ENCODE measurements around the gene USP20.
"Not testable (repeated sequence)": the region's sequence is repeated elsewhere in the genome, so short reads cannot be mapped to it uniquely, and the experiment has no call there.

The USP20 gene

DNA sequence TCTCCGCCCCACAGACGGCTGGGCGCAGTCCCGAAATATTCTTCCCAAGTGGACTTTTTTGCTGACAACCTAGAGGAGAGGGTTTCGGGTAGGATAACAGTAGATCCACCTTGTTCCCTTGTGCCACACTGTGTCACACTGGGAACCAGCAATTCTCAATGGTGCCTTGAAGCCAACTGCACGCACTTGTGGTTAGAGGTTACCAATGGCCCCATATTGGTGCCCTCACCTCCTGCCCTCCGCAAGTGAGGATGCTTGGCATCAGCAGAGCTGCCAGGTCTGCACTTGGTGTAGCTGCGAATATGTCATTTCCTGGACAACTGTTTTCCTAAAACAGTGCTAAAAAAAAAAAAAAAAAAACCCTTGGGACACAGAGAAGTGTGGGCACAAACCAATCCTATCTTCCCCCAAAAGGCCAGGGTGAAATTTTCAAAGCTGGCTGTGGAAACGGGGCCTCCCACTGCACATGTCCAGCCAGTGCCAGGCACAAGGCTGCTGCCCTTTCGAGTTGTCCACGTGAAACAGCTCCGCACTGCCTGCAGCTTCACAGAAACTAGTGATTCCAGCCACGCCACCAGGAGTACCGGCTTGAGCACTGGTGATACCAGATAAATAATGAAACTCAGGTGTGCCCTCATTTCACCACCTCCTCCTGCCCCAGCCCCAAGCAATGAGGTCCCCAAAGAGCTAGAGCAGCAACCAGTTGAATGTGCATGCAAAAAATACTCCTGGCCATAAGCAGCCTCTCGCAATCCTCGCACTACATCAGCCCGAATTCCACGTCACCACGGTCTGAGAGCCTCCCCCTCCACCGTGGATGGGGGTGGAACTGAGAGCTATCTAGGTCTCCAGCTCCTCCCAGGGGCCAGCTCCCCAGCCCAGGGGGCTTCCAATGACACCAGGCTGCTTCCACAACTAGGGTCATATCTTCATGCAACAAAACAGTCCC is 51.2 kb downstream of the USP20 start:
- peak in 4 of 10 donors; percentile 52 to 92 (median 70) for DNase-seq

GRCh38 chr9:129887334-129888292 is 52.4 kb downstream of the USP20 start:
- peak in 2 of 10 donors; percentile 79 to 84 for DNase-seq
- intact Hi-C loops (cut with DNase I): loop anchor here (5.0 to 10.0 kb wide), 3 partner anchors 50 to 350 kb away; partner anchors contain the start of genes C9orf78 and USP20

More for the DNA sequence above, 51.2 kb downstream of the USP20 start:
- intact Hi-C loops (cut with DNase I): loop anchor here (5.0 to 10.0 kb wide), 3 partner anchors 49 to 351 kb away; partner anchors contain the start of genes C9orf78 and USP20

- intact Hi-C loops (cut with DNase I): loop anchor here (5.0 to 10.0 kb wide), 3 partner anchors 51 to 349 kb away; partner anchors contain the start of genes C9orf78 and USP20
These were observed 53.2 kb downstream of the USP20 start for GRCh38 chr9:129888293-129889121.

DNA sequence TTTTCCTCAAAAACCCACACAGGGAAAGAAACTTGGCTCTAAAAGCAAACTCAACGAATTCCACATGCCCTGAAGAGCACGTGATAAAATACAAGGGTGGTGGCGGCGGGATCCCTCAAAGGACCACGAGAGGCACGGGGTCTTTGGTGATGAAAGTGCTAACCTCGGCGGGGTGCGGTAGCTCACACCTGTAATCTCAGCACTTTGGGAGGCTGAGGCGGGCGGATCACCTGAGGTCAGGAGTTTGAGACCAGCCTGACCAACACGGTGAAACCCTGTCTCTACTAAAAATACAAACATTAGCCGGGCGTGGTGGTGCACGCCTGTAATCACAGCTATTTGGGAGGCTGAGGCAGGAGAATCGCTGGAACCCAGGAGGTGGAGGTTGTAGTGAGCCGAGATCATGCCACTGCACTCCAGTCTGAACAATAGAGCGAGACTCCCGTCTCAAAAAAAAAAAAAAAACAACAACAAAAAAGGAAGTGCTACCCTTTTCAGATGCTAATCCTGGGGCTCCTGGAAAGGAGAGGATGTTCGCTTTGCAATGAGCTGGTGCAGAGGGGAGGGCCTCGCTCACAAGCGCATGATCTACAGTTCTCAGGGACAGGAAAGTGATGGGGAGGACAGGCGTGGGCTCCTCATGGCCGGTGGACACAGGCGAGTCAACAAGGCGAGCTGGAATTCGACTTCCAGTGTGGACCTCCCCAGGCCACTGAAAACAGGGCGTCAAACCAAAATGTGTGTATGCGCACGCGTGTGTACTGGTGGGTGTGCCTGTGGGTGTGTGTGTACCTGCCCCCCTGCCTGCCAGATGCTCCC is 54.1 kb downstream of the USP20 start:
- peak in 1 of 10 donors; percentile 61 for DNase-seq
- intact Hi-C loops (cut with DNase I): loop anchor here (5.0 to 10.0 kb wide), 3 partner anchors 52 to 348 kb away; partner anchors contain the start of genes C9orf78 and USP20

More at GRCh38 chr9:129888293-129889121, 53.2 kb downstream of the USP20 start:
- peak in 2 of 10 donors; percentile 66 to 68 for DNase-seq

GRCh38 chr9:129889941-129890717 is 54.9 kb downstream of the USP20 start:
- intact Hi-C loops (cut with DNase I): loop anchor here (5.0 to 10.0 kb wide), 3 partner anchors 53 to 347 kb away; partner anchors contain the start of genes C9orf78 and USP20

DNA sequence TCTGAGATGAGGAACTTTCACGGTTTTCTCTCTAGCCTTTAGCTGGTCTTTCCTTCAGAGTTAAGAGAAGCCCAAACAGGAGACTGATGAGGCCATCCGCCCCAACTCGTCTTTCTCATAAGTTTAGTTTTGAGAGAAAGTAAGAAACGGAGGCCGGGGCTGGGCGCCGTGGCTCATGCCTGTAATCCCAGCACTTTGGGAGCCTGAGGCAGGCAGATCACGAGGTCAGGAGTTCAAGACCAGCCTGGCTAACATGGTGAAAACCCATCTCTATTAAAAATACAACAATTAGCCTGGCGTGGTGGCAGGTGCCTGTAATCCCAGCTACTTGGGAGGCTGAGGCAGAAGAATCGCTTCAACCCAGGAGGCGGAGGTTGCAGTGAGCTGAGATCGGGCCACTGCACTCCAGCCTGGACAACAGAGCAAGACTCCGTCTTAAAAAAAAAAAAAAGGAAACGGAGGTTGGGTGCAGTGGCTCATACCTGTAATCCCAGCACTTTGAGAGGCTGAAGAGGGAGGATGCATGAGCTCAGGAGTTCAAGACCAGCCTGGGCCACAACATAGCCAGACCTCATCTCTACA is 55.6 kb downstream of the USP20 start:
- intact Hi-C loops (cut with DNase I): not testable (repeated sequence)
- peak in 2 of 10 donors; percentile 39 to 54 for DNase-seq

More at GRCh38 chr9:129889941-129890717, 54.9 kb downstream of the USP20 start:
- peak in 3 of 10 donors; percentile 46 to 83 (median 62) for DNase-seq

DNA sequence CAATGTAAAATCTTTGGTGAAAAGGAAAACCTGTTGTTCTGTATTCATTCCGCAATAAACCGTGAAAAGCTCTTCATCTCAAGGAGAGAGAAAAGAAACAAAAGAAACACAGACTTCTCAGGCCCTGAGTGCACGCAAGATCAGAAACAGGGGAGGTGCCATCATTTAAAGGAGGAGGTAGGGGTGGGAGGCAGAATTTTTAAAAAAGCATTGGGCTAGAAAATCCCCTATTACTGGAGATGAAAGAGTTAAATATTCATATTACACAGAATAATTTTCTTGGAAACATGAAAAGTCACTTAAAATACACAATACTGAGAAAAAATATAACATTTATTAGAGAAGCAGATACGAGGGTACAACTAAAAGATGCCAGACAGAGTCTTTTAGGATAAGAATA is 56.3 kb downstream of the USP20 start:
- peak in 1 of 10 donors; percentile 4 for DNase-seq
- intact Hi-C loops (cut with DNase I): no loop called here

GRCh38 chr9:129894120-129894823 is 59.0 kb downstream of the USP20 start:
- intact Hi-C loops (cut with DNase I): no loop called here

DNA sequence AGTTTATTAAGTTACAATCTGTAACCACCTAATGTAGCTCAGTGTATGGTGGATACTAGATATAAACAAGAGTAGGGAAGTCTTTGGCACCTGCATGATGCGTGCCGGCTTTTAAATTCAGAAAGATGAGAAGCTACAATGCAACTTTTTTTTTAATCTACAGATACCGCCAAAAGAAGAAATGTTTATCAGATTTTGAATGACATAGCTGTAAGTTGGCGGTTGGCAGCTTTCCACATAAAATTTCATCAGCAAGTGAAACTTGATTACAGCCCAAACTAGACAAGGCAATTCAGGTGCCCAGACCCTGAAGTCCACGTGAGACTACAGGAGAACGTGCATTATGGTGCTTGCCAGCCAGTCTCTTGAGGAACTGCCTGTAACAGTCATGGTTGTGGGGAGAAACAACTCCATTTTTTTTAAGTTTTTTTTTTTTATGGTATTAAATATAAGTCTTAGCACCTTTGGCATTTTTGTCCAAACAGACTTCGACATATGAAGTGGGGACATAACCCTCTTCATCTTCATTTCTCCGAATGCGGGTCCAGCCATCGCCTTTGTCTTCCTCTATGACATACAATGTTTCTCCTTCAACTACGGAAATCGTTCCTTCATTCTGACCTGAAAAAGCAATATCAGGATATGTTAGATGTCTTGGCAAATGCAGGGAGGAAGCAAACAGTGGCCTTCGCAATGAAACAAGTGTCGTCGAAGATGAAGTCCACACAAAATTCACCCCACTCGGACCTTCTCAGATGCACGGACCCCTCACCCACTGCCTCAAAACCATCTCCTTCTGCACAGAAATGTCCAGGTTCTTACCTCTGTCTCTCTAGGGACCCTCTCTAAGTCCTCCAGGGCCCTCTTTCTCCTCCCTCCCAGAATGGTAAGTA is 60.4 kb downstream of the USP20 start:
- intact Hi-C loops (cut with DNase I): loop anchor here (5.0 kb wide), 1 partner anchor 37 kb away; no protein-coding TSS in a partner anchor

More at GRCh38 chr9:129894120-129894823, 59.0 kb downstream of the USP20 start:
- peak in 2 of 10 donors; percentile 47 to 66 for DNase-seq

GRCh38 chr9:129897263-129897662 is 62.0 kb downstream of the USP20 start:
- peak in 1 of 10 donors; percentile 11 for DNase-seq
- intact Hi-C loops (cut with DNase I): loop anchor here (5.0 kb wide), 1 partner anchor 35 kb away; no protein-coding TSS in a partner anchor

More for the DNA sequence above, 60.4 kb downstream of the USP20 start:
- peak in 1 of 10 donors; percentile 41 for DNase-seq

DNA sequence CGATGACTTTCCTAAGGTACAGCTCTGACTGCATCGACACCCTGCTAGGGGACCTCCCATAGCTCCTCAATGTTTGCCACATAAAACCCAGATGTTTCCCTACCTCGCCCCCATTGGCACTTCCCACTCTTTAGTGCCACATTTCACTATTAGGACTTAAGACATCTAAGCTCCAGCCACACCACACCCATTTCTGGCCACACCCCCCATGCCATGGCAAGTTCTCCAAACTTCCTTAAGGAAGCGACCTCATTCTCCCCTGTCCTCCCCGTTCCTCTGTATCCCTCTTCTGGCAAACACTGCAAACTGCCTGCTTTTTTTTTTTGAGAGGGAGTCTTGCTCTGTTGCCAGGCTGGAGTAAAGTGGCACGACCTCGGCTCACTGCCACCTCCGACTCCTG is 62.9 kb downstream of the USP20 start:
- peak in 1 of 10 donors; percentile 22 for DNase-seq
- intact Hi-C loops (cut with DNase I): loop anchor here (5.0 kb wide), 1 partner anchor 34 kb away; no protein-coding TSS in a partner anchor

GRCh38 chr9:129899620-129900019 is 64.4 kb downstream of the USP20 start:
- intact Hi-C loops (cut with DNase I): loop anchor here (5.0 kb wide), 1 partner anchor 33 kb away; no protein-coding TSS in a partner anchor
- no peak for DNase-seq

- intact Hi-C loops (cut with DNase I): no loop called here
- DNase-seq: peak in 1 of 10 donors; percentile 35
These were observed 65.2 kb downstream of the USP20 start for GRCh38 chr9:129900263-129901027.

Measured in posterior cingulate gyrus (tissue), 11 donors.